Stimulated activated naive CD4-positive, alpha-beta T cell treated with Interleukin-2 at 50 U/mL for 16 hours (primary cell): ENCODE measurements around the gene AKAP13.
A peak's percentile ranks its signal among the peaks of the same experiment; 100 is the strongest.
"Not testable (repeated sequence)": the region's sequence is repeated elsewhere in the genome, so short reads cannot be mapped to it uniquely, and the experiment has no call there.

Experiments used
- DNase-seq: peaks from one replicate; lab custom pipeline; 2025; lab: John Stamatoyannopoulos, UW

AKAP13 gene

DNA sequence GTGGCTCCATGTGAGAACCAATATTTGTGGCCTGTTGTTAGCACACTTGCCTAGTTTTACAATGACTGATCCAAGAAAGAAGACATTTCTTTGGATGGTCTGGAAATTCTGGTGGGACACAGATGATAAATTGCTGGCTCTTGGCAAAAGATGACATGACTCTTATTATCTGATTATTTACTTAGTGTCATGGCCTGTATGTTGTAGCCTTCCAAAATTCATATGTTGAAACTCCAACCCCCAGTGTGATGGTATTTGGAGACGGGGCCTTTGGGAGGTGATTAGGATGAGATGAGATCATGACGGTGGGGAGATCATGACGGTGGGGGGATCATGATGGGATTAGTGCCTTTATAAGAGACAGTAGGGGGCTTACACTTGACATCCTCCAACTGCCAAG lies 30.0 kb upstream of the AKAP13 start:
- no peak for DNase-seq

DNA sequence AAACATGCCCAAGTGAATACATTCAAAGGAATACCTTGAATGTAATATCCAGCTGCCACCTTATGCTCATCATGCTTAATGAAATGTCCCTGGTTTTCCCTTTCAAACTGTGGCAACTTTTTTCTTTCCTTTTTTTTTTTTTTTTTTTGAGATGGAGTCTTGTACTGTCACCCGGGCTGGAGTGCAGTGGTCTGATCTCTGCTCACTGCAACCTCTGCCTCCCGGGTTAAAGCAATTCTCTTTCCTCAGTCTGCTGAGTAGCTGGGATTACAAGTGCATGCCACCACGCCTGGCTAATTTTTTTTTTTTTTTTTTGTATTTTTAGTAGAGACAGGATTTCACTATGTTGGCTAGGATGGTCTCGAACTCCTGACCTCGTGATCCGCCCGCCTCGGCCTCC lies 28.9 kb upstream of the AKAP13 start:
- not testable (repeated sequence) for DNase-seq

DNA sequence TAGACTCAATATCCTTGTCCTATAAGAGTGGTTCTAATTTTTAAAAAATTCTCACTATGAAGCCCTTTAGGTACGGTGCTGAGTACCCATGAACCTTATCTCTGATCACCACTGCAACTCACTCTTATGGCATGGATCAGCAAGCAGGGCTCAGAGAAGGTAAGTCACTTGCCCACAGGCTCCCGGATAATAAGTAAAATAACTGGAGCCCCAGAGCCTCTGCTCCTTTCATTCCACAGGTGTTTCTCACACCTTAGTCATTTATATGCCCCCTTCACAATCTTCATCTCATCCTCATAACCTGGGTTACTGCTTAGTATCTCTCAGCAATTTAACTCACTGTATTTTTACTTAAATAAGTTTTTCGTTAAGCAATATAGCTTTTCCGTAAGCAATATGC lies 28.4 kb upstream of the AKAP13 start:
- DNase-seq, result no peak

DNA sequence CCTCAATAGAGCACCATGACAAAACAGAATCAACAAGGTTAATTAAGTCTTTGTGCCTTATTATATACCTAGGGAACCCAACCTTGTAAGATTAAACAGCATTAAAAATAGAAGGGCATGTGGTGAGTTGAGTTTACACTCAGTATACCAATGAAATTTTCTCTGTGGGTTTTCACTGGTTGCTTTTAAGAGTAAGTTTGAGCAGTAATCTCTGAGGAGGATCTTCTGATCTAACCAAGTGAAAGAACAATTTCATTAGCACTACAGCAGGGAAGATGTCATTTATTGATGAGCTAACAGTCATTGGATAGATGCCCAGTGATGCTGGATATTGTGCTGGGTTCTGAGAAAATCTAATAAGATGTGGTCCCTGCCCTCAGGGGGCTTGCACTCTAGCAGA lies 26.9 kb upstream of the AKAP13 start:
- DNase-seq, result no peak

DNA sequence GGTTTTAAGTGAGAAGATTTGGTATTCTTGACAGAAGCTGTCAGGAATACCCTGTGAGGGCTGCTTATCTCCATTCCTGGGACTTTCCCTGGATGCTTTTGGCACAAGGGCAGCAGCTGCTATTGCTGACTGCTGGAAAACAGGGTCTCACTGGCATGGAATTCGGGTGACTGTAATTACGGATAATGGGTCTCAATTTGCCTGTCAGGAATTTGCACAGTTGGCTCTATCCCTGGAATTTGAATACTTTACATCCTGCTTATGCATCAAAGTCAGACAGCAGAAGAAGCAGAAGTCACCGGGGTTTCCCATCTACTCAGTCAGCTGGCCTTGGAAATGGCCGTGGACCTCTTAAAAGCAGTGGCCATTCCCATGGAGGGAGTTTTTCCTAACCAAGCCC lies 25.9 kb upstream of the AKAP13 start:
- no peak for DNase-seq

DNA sequence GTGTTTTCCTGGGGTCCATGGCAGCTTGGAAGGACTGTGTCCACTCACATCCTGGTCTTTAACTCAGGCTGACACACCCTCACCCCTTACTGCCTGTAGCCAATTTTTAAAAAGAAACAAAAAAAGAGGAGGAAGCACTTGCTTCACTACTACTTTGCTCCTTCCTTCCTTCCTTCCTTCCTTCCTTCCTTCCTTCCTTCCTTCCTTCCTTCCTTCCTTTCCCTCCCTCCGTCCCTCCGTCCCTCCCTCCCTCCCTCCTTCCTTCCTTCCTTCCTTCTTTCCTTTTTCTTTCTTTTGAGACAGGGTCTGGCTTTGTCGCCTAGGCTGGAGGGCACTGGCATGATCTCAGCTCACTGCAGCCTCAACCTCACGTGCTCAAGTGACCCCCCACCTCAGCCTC lies 25.5 kb upstream of the AKAP13 start:
- DNase-seq, result no peak

DNA sequence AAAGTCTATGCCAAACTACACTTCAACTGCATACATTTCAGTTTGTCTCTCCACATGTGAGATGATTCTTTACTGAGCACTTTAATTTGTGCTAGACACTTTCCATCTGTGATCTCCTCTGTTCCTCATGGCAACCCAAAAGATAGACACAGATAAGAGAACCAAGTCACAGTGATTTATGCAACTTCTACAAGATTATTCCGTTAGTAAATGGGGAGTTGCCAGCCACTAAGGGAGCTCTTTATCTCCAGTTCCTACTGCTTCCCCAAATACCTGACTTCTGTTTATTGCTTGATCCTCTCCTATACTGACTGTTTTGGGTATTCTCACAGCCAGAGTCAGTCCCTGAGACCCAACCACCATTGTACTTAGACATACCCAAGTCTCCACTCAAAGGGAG lies 24.1 kb upstream of the AKAP13 start:
- DNase-seq, result no peak

DNA sequence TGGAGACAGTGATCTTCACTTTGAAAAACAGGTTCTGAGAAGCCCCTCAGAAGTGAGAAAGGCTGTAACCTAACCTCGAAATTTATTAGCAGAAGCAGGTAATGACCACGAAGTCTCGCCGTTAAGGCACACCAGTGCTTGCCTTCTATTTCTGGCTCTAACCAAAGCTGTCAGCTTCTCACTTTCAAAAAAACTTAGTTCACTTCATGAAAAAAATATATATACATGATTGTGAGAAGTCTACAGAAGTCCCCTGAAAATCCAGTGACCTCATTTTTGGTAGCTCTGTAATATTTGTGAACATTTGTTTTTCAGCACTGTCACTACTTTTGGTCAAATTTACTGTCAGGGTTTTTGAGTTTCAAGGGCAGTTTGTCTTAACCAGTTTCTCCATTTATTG lies 19.1 kb upstream of the AKAP13 start:
- no peak for DNase-seq

DNA sequence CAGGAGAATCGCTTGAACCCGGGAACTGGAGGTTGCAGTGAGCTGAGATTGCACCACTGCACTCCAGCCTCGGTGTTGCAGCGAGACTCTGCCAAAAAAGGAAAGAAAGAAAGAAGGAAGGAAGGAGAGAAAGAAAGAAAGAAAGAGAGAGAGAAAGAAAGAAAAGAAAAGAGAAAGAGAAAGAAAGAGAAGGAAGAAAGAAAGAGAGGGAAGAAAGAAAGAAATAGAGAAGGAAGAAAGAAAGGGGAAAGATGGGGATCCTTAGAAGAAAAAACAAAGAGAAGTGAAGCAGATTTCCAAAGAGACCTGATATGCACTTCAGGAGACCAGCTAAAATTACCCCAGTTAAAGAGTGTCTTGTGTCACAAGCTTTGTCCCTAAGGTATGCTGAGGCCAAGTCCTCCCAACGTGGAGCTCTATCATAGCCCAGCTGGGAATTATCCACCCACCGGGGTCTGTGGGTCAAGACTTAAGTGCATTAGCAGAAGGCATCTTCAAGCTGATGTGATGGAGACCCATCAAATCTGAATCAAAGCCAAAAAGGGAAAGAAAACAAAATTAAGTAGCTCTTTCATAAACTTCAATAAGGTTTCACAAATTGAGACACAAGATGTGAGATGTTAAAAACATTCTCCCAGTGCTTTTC lies 17.8 kb upstream of the AKAP13 start:
- DNase-seq, result no peak

DNA sequence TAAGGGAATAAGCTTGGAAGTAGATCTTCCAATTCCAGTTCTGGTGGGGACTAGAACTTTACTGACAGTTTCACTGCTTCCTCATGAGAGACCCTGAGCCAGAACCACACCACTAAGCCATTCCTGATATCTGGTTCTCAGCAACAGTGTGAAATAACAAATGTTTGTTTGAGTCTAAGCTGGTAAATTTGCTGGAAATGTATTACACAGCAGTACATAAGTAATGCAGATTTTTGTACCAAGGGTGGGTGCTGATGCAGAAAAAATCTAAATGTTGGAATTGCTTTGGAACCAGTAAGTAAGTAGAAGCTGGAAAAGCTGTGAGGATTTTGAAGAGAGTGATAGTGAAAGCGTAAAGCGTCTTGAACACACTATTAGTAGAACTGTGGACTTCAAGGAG lies 14.4 kb upstream of the AKAP13 start:
- DNase-seq, result no peak

DNA sequence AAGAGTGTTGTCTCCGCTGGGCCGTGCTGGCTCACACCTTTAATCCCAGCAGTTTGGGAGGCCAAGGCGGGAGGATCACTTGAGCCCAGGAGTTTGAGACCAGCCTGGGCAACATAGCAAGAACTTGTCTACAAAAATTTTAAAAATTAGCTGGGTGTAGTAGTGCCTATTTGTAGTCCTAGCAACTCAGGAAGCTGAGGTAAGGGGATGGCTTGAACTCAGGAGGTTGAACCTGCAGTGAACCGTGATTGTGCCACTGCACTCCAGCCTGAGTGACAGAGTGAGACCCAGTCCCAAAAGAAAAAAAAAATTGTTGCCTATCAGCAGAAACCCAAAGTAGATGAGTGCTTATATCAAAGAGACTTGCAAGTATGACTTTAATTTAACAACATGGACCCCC lies 12.7 kb upstream of the AKAP13 start:
- DNase-seq, result no peak

DNA sequence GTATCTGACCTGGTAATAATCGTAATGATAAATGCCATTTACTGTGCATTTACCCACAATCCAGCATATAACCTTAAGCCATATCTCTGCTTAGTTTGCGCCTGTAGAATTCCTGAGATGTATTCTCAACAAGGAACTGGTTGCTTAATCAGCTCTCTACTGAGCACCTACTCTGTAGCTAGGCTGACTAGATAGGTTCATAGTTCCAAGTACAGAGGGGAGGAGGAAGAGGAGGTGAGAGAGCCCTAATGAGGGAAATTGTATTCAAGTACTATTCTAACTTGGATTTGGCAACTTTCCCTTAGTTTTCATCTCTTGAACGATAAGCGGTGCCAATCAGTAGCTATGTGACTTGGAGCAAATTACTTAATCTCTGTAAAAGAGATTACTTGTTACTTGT lies 5.6 kb upstream of the AKAP13 start:
- DNase-seq, result no peak

DNA sequence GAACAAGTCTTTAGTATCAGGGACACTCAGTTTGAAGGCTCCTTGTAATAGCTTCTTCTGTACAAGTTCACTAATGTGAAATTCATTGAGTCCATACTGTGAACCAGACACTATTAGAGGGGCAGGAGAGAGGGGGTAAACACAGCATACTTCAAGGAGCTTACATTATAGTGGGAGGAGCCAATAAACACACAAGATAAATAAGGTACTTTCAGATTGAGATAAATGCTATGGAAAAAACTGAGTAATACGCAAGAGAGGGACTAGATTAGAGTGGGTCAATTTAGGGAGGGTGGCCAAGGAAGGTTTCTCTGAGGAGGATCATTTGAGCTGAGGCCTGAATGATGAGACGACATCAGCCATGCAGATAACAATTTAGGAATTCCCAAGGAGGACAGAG lies 3.1 kb upstream of the AKAP13 start:
- DNase-seq, result no peak

DNA sequence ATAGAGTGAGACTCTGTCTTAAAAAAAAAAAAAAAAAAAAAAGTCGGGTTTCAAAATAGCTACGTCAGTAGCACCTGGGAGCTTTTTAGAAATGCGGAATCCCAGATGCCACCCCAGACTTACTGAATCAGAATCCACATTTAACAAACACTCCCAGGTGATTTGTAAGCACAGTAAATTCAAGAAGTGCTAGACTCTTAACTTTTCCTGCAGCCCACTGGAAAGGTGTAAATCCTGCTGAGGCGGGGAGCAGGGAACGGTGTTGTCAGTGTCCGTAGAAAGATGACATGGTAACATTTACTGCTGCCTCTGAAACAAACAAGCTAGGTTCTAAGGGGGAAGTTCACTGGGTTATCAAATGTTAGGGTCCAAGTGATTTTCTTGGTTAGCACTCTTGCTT lies 2.4 kb upstream of the AKAP13 start:
- no peak for DNase-seq

DNA sequence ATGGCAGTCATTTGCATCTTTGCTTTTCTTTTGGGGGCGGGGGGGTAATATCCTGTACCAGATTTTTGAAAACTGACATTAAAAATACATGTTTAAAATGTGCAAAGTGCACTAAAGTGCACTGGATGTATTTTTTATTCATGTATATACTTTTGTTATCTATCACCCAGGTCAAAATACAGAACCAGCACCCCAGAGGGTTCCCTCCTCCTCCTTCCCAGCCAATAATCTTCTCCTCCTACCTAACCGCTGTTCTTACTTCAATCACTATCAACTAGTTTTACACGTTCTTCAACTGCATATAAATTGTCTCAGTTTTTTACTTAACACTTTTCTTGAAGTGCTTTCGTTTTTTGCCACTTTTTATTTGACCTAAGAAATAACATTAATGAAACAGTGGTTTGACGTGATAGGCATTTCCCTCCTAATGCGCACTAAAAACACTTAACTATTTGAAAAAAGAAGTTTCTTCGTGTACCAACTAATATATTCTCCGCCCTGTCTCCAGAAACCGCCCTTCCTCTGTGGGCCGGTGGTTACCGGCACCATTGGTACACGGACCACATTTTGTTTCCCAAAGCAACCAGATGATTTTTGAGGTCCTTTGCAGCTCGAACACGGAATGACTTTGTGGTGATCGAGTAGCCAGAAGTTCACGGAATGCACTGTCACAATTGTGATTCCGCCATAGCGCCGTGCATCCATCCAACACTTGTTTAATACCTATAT lies 836 bp upstream of the AKAP13 start:
- peak; percentile 17 for DNase-seq

DNA sequence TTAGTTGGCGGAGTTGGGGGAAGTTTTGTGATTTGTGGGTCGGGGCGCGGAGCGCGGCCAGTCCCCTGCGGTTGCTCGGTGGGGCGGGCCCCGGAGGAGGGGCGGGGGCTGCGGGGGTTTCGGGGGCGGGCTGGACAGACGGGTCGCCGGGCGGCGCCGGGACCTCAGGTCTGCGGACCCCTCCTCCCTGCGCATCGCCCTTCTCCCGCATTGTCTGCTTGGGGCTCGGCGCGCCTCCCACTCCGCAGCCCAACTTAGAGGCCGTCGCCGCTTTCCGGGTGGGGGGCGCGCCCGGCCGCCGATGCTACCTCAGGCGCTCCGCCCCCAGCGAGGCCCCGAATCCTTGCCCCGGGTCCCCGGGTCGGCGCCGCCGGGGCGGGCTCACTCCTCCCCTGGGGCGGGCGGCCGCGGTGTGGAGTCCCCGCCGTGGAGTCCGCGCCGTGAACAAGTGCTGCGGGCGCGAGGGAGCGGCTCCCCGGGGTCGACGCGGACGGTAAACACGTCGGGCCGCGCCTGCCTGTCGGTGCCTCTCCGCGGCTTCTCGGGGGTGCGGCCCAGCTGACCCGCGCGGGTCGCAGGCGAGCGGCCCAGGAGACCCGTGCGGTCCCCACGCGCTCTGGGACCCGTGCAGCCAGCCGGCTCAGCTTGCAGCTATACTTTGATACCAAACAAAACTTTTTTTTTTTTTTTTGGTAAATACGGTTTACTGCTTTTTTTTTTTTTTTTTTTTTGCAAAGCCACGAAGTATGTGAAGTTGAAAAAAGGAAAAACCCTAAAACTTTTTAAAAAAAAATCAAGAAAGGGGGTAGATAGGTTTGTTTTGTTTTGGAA lies 624 bp downstream of the AKAP13 start:
- peak; percentile 67 for DNase-seq

DNA sequence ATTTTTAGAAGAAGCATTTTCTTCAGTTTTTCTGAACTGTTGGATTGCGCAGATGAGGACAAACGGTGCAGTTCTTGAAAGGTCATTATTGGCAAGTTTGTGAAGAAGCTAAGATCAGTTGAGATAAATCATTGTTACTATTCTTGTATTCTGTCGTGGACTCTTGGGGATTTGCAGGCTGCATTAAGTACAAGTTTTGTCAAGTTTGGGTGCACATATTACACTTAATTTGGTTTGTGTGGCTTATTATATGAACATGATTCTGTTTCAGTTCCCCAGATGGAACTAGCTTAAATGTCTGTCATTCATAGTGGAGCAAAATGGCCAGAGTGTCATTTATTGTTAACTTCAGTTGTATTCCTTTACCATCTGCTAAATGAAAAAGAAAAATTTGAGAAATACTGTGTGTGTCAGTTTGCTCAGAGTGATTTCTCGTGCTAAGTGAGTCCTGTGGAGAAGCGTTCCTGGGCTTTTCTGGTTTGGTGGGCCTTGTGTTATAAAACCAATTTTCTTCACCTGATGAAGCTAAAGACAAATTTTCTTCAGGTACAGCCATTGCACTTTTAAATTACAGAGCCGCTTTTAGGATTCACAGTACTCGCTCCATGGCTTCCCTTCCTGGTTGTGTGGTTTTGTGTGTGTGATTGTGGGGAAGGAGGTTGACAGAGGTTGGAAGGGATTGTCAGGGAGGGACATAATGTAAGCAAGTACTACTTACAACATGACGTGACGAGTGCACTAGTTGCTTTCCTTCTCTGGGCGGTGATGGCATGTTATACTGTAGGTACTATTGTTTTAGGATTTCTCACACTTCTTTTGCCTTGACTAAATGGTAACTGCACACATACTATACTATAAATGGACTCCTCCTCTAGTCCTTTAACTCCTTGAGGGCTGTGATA lies 1.7 kb downstream of the AKAP13 start:
- no peak for DNase-seq

DNA sequence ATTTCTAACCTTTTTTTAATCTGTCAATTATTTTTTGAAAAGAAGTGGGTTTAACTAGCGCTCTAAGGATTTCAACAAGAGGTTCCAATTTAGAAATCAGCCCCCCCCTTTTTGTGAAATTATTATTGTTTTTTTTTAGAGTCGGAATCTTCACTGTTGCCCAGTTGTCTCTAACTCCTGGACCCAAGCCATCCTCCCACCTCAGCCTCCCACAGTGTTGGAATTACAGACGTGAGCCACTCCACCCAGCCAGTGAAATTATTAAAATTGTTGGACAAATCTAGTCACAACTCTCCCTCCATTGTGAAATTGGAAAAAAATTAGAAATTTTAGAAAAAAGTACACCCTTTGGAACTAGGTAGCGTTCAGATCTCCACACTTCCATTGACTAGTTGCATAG lies 2.5 kb downstream of the AKAP13 start:
- DNase-seq, result no peak

DNA sequence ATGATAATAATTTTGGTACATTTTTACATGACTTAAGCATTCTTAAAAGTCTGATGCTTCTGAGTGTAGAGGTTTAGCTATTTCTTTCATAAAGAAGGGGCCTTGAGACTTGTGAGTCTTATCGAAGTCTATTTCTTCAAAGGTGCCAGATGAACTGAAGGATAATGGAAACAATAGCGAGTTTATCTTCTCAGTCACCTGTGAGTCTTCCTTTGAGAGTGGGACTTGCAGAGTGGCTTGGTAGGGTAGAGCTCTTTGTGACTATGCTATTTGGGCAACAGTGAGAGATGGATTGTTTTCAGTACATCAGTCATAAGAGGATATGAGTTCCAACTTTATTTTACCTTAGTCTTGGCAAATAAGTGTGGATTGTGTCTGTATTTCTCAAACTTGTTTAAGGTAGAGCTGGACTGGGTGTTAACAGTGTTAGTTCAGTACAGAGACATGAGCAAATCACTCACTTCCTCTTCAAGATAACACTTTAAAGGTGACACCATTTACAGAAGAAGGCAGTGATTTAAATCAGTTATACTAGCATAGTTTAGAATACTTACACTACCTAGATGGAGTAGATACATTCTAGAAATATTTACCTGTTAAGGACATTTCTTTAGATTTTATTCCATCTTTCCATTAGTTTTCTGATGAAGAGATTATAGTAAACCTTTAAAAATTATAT lies 3.2 kb downstream of the AKAP13 start:
- DNase-seq, result no peak

DNA sequence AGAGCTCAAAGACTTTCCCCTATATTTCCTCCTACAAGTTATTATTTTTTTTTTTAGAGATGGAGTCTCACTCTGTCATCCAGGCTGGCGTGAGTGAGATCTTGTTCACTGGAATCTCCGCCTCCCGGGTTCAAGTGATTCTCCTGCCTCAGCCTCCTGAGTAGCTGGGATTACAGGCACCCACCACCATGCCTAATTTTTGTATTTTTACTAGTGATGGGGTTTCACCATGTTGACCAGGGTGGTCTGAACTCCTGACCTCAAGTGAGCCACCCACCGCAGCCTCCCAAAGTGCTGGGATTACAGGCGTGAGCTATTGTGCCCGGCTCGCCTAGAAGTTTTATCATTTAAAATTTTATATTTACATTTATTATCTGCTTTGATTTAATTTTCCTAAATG lies 5.9 kb downstream of the AKAP13 start:
- DNase-seq, result no peak

DNA sequence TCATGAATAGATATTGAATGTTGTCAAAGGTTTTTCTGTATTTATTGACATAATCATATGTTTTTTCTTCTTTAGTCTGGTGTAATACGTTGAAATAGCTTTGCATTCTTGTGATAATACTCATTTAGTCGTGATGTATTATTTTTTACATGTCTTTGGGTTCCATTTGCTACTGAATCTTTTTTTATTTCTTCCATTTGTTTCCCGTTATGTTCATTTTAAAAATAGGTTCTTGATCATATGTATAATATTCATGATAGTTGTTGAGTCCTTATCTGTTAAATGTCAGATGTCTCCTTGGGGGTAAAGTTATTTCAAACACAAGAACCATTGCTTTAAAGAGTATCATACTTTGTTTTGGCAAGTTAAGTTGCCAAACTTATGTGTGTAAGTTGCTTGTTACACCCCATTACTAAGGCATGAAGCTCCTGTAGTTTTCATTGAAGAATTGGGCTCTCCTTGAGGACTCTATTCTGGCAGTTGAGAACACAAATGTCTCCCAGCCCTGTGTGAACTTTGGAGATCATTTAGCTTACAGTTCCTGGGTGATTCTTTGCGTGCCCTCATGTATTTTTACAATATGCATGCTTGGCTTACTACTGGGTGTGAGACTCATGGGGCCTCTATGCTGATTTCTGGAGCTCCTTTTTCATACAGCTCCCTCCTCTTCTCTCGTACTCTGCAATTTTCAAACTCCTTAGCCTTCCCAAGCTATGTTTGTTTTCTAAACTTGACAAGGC lies 8.3 kb downstream of the AKAP13 start:
- DNase-seq, result no peak
